WERI-Rb-1 (cell line): ENCODE results near the gene LRP6.

Experiments
- DNase-seq: peaks from one replicate; pipeline ENCODE4 v3.0.0-alpha.2; 2020
- H3K27ac ChIP-seq: fragments of 250-450 bp; sonication (Bioruptor Pico); 2 replicates; pipeline ENCODE4 v1.5.1; 2020; ENCODE audit warnings: mild to moderate bottlenecking, moderate library complexity
- H3K27me3 ChIP-seq: fragments of 250-450 bp; sonication (Bioruptor Pico); 2 replicates; pipeline ENCODE4 v1.5.1; 2021; ENCODE audit warnings: mild to moderate bottlenecking, low read depth, moderate library complexity; ENCODE audit not compliant: insufficient read depth, severe bottlenecking
- H3K36me3 ChIP-seq: fragments of 250-450 bp; sonication (Bioruptor Pico); 2 replicates; pipeline ENCODE4 v1.5.1; 2020; ENCODE audit warnings: mild to moderate bottlenecking, moderate library complexity
- H3K4me3 ChIP-seq: 2 replicates; pipeline ENCODE4 v1.5.1; 2011; ENCODE audit warnings: low read depth, mild to moderate bottlenecking, control low read depth, low read length
- H3K9me3 ChIP-seq: fragments of 250-450 bp; sonication (Bioruptor Pico); 2 replicates; pipeline ENCODE4 v1.5.1; 2021; ENCODE audit warnings: mild to moderate bottlenecking, moderate library complexity; ENCODE audit not compliant: severe bottlenecking
- TF ChIP-seq, protein P1 (sequence below): IDR thresholded peaks from 2 replicates; pipeline ENCODE4 v1.5.1; 2011; ENCODE audit warnings: low read depth, mild to moderate bottlenecking, control low read depth, inconsistent platforms, low read length

Gene LRP6

GRCh38 chr12:12167847-12168246 is 99.0 kb downstream of the LRP6 start:
- Histone ChIP-seq H3K4me3 (no peak overlapping the region), H3K36me3 (peaks cover 12% of the 10 kb centered on the region), H3K9me3 (no peaks in the 10 kb centered on the region), H3K27me3 (no peaks in the 10 kb centered on the region), H3K27ac (no peak overlapping the region)
- TF ChIP-seq, protein P1, sequence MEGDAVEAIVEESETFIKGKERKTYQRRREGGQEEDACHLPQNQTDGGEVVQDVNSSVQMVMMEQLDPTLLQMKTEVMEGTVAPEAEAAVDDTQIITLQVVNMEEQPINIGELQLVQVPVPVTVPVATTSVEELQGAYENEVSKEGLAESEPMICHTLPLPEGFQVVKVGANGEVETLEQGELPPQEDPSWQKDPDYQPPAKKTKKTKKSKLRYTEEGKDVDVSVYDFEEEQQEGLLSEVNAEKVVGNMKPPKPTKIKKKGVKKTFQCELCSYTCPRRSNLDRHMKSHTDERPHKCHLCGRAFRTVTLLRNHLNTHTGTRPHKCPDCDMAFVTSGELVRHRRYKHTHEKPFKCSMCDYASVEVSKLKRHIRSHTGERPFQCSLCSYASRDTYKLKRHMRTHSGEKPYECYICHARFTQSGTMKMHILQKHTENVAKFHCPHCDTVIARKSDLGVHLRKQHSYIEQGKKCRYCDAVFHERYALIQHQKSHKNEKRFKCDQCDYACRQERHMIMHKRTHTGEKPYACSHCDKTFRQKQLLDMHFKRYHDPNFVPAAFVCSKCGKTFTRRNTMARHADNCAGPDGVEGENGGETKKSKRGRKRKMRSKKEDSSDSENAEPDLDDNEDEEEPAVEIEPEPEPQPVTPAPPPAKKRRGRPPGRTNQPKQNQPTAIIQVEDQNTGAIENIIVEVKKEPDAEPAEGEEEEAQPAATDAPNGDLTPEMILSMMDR: no peak
- no peak for DNase-seq

DNA sequence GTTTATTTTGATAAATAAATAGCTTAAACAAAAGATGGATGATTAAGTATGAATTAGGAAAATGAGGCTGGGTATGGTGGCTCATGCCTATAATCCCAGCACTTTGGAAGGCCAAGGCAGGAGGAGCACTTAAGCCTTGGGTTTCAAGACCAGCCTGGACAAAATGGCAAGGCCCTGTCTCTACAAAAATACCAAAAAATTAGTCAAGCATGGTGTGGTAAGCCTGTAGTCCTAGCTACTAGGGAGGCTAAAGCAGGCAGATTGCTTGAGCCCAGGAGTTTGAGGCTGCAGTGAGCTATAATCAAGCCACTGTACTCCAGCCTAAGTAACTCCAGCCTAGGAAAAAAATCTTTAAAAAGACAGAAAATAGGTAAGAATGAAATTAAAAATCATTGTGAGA is 100.1 kb downstream of the LRP6 start:
- Histone ChIP-seq H3K4me3 (no peak overlapping the region), H3K27me3 (no peaks in the 10 kb centered on the region), H3K27ac (no peak overlapping the region), H3K36me3 (peaks cover 19% of the 10 kb centered on the region), H3K9me3 (no peaks in the 10 kb centered on the region)
- TF ChIP-seq, protein P1: no peak
- DNase-seq: no peak

DNA sequence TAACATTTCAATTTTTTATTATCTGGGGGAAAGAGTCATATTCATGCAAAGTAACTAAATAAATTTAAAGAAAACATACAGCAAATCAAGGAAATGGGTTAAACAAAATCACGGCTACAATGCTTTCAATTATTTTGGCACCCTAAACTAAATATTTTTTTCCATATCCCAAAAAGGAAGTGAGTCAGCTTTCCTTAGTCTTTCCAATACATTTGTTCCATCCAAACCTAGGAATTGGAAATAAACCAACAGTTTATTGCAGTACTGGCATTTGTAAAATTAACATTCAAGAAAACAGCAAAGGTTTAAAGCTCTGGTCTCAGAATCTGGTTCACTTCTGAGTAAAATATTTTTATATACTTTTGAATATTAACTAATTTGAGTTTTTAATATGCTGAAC is 106.9 kb downstream of the LRP6 start:
- Histone ChIP-seq H3K4me3 (no peak overlapping the region), H3K36me3 (peaks cover 46% of the 10 kb centered on the region), H3K9me3 (no peaks in the 10 kb centered on the region), H3K27ac (no peak overlapping the region), H3K27me3 (no peaks in the 10 kb centered on the region)
- no peak for DNase-seq
- TF ChIP-seq, protein P1: no peak

DNA sequence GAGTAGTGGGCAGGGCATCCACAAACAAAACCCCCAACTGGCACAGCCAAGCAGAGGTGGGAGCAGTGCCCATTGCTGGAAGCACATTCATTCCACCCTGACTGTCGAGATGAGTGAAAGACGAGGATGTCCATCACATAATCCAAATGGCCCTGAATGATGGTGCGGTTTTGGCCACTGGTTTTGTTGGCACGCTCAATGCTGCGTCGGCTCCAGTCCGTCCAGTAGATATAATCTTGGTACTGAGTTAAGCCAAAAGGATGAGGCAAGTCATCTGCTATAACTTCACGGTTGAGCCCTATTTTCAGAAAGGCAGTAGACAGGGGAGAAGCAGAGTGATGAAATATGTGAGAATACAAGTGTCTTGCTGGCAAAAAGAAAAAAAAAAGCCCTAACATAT is 108.0 kb downstream of the LRP6 start:
- H3K27me3 ChIP-seq: no peaks in the 10 kb centered on the region
- H3K36me3 ChIP-seq: peaks cover 41% of the 10 kb centered on the region
- no peak for DNase-seq

DNA sequence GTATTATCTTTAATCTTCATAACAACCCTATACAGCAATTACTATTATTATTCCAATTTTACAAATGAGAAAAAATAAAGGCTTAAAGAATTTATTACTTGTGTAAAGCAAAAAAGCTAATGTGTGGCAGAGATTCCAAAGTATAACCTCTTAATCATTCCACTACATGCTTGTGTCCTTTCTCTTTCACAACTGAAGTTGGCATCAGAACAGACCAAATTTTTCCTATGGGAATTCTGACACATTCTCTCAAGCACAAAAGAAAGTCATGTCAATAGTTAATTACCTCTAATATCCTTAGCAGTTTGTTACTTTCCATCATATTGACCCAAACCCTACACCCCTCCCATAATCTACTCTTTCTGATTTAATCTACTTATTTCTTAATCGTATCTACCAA is 109.4 kb downstream of the LRP6 start:
- no peaks in the 10 kb centered on the region for H3K9me3 ChIP-seq
- H3K4me3 ChIP-seq: no peak overlapping the region
- no peak for DNase-seq
- peaks cover 36% of the 10 kb centered on the region for H3K36me3 ChIP-seq
- no peaks in the 10 kb centered on the region for H3K27me3 ChIP-seq
- no peak overlapping the region for H3K27ac ChIP-seq
- TF ChIP-seq, protein P1: no peak

More for the DNA sequence above, 108.0 kb downstream of the LRP6 start:
- no peak overlapping the region for H3K27ac ChIP-seq
- no peaks in the 10 kb centered on the region for H3K9me3 ChIP-seq
- H3K4me3 ChIP-seq: no peak overlapping the region
- TF ChIP-seq, protein P1: no peak

GRCh38 chr12:12156828-12157227 is 110.0 kb downstream of the LRP6 start:
- Histone ChIP-seq H3K4me3 (no peak overlapping the region), H3K27ac (no peak overlapping the region), H3K36me3 (peaks cover 32% of the 10 kb centered on the region), H3K9me3 (no peaks in the 10 kb centered on the region), H3K27me3 (no peaks in the 10 kb centered on the region)
- no peak for DNase-seq
- TF ChIP-seq, protein P1: no peak
